ENCODE data around the gene SLC24A3.

- TF ChIP-seq PATZ1 (CRISPR knock-in tag; IDR thresholded peaks at IDR 0.05; ENCODE audit: borderline replicate concordance), result no peak
- no peak for TF ChIP-seq CSRNP3 (CRISPR knock-in tag; IDR thresholded peaks at IDR 0.05)
- no peak for TF ChIP-seq ESRRG (CRISPR knock-in tag; IDR thresholded peaks at IDR 0.05)
- no peak for TF ChIP-seq CSDC2 (CRISPR knock-in tag; IDR thresholded peaks at IDR 0.05)
- TF ChIP-seq ZFP30 (CRISPR knock-in tag; IDR thresholded peaks at IDR 0.05), result no peak
- no peak for TF ChIP-seq ZNF70 (CRISPR knock-in tag; IDR thresholded peaks at IDR 0.05)
- TF ChIP-seq BACH2 (CRISPR knock-in tag; IDR thresholded peaks at IDR 0.05; ENCODE audit: borderline replicate concordance), result no peak
- TF ChIP-seq GLIS3 (CRISPR knock-in tag; IDR thresholded peaks at IDR 0.05), result no peak
- TF ChIP-seq CREB5 (CRISPR knock-in tag; IDR thresholded peaks at IDR 0.05; ENCODE audit: low read depth), result no peak
- TF ChIP-seq TCF4 (CRISPR knock-in tag; IDR thresholded peaks at IDR 0.05; ENCODE audit: borderline replicate concordance), result no peak
These were observed 31.8 kb downstream of the SLC24A3 start for GRCh38 chr20:19244291-19244690.
